GM18502 (cell line): ENCODE data around the gene CD58.
A peak's percentile ranks its signal among the peaks of the same experiment; 100 is the strongest.

Source experiments
- ATAC-seq: cut with Tn5 transposase; IDR thresholded peaks from one replicate; pipeline ENCODE4 v1.9.1; 2021; ENCODE audit warnings: mild to moderate bottlenecking; ENCODE audit not compliant: unreplicated experiment, poor library complexity

Gene CD58

GRCh38 chr1:116497656-116498055 lies 73.2 kb downstream of the CD58 start:
- ATAC-seq: no peak

DNA sequence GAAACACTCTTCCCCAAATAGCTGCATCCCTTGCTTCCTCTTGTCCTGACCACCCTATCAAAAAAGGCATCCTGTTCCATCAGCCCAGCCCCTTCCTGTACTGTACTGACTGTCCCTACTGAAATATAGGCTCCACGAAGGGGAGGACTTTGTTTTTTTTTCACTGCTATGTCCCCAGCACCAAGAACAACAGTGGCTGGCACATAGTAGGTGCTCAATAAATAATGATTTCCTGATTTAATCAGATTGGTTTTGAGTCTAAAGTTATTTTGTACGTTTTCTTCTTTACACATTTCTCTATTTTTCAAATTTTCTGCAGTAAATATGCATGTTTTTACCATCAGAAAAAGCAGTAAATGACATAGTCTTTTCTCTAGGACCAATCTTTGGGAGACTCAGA lies 73.9 kb downstream of the CD58 start:
- no peak for ATAC-seq

DNA sequence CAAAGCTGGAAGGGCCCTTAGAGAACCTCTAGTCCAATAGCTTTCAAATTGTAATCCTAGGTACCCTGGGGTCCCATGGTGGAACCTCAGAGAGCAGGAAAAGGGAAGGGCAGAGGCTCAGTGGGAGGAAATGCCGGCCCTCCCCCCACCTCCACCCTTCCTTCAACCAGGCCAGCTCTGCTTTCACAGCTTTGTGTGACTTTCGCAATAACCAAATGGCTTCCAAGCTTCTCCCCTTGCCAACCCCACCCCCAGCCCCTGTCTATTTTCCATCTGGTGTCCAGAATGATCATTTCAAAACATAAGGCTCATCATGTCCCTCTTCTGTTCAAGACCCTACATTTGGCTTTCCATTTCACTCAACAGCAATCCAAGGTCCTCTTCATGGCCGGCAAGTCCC lies 74.4 kb downstream of the CD58 start:
- ATAC-seq: no peak

DNA sequence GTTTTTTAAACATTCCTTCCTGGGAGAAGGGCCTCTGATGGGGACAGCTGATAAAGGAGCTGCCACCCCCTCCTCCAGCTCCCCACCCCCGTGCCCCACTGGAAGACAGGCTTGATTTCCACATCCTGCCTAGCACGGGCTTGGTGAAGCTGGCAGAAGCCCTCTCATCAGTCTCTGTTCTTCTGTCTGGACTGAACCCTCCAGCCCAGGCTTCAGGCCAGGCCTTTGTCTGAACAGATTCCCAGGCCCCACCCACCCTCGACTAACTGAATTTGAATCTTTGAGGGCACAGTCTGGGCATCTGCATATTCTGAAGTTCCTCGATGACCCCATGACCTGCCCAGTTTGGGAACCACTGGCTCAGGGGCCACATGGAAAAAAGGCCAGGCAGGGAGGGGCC lies 75.3 kb downstream of the CD58 start:
- ATAC-seq: no peak

DNA sequence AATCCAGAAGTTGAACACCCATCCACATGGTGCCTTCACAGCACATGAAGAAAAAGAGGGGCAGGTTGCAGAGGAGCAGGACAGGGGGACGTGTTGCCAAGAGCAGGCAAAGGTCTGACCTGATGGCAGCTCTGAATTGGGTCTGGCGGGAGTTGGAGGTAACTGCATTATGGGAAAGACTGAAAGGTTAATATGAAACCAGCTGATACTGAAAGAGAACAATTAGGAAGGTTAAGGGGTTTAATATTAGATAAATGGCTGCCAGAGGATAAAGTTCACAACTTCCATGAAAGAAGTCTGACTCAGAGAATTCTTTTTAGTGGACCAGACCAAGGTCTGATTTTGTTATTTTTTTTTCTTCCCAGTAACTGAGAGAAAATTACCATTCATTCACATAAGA lies 76.1 kb downstream of the CD58 start:
- ATAC-seq: no peak

DNA sequence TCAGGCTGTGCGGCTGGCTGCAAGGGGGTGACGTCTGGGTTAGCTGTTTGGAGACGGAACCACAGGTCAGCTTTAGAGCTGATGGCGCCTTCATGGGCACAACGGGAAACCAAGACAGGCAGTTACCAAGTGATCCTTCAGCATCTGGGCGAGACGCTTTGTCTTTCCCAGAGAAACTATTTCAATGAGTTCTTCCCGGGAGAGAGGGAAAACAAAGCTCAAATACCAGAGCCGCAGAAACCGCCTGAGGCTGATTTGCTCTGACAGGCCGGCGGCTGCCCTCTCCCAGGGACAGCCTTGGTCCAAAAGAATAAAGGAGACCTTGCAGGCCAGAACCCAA lies 76.5 kb downstream of the CD58 start:
- no peak for ATAC-seq

DNA sequence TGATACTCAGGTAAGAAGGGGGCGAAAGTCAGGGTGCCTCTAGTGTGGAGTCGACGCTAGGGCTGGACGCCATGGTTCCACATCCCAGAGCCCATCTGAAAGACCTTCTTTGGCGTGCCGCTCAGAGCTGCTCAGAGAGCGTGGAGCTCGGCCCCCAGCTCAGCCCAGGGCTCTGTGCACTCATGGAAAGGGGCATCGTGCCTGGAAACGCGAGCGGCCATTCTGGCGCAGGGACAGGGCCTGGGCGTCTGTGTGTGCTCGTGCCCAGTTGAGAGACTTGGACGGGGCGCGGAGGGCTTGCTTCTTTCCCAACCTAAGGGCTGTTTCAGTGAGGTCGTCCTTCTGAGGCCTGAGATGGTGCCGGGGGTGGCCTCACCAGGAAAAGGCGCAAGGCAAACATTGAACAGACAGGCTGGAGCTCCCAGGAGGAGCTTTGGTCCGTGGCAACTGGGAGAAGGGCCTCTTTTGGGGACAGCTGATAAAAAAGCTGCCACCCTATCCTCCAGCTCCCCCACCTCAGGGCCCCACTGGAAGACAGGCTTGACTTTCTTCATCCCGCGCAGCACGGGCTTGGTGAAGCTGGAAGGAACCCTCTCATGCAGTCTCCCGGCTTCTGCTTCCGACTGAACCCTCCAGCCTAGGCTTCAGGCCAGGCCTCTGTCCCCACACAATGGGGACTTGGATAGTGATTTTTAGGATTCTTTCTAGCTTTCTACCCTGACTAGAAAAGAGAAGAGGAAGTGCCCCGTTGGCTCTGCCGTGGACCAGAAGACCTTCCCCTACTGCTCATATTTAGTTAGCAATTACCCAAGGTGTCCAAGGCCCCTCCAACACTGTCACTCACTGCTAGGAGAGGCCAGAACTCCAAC lies 77.1 kb downstream of the CD58 start:
- ATAC-seq: no peak

DNA sequence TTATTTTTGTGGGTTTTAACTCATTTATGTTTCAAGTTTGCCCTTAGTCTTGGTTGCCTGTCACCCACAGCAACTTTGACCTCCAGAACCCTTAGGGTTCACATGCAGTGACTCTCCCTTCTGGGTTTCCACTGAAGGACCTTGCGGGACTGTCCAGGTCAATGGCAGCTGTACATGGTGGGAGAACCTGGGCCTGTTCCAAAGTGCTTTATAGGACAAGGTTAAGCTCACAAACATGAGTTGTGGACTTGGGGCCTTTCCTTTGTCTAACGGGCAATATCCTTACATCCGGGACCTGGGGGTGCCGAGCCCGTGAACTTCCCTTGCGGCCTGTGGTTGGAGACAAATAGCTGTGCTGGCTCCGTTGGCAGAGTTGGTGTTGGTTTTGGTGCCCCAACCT lies 77.8 kb downstream of the CD58 start:
- no peak for ATAC-seq

GRCh38 chr1:116492358-116492811 lies 78.4 kb downstream of the CD58 start:
- no peak for ATAC-seq

DNA sequence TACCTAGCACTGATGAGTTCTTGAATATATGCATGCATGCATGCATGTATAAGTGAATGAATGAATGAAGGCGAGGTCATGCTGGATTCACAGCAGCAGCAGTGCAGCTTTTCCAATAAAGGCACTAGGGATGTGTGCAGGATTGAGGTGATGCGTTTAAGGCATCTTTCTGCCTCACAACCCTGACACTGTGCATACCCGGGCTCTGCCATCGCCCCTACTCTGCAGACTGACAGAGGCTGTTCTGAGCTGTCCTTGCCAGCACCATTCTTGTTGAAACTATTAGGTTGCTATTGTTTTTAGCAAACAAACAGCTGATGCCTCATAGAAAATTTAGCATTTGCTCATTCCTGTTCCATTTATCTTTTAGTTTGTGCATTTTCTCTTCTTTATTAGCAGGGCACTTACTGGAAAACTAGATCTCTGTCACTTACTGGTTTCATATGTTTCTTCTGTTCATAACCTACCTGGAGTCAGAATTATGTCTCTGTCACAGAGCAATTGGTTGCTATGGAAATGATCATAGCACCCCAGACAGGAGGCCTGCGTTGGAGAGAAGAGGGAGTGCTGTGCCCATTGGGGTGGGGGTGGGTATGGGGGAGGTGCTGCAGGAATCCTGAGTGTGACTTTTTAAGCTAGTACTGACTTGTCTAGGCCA lies 79.0 kb downstream of the CD58 start:
- no peak for ATAC-seq

- no peak for ATAC-seq
Observed at GRCh38 chr1:116490588-116490987, 80.2 kb downstream of the CD58 start.

- ATAC-seq: peak; percentile 64
Observed at GRCh38 chr1:116489231-116489697, 81.6 kb downstream of the CD58 start.

DNA sequence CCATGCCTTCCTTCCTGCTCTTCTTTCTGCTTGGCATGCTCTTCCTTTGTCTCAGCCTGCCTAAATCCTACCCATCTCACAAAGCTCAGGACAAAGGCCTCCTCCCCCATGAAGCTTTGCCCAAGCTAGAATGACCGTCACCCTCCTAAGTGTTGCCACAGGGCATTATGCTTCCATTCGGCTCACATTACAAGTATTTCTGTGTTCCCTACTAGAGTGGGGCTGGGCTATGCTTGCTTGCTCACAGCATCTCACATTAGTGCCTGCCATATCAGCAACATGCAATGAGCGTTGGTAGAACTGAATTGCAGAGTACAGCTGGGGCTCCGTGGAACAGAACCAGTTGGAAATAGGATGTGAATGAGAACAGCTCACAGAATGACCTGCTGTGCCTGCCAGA lies 82.8 kb downstream of the CD58 start:
- ATAC-seq: no peak

DNA sequence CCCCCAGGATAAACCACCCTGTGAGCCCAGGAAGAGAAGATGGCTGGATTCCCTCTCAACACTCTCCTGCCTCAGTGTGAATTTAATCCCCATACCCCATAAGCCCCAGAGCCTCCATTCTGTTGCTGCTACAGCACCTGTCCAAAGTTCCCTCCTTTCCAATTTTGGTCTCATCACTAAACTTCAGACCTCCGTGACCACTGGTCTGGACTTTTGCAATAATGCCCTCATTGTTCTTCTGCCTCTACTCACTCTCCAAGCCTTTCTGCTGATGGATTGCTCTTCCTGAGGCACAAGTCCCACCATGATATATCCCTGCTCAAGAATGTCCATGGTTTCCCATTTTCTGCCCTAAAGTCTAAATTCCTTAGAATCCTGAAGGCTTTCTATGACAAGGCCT lies 83.2 kb downstream of the CD58 start:
- no peak for ATAC-seq

DNA sequence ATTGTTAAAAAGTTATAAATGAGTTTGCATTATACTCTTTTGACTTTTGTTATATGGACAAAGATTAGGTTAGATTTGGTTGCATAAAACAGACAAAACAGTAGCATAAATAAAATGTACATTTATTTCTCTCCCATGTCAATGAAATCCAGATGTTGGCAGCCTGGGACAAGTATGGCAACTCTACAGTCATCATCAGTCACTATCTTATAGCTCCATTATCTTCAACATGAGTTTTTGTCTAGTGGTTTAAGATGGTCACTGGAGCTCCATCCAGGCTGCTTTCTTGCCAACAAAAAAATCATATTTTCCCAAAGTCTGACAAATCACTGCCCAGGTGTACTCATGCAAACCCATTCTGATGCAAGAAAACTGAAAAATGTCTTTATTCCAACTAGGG lies 83.8 kb downstream of the CD58 start:
- no peak for ATAC-seq

GRCh38 chr1:116486424-116486823 lies 84.4 kb downstream of the CD58 start:
- no peak for ATAC-seq

GRCh38 chr1:116485976-116486375 lies 84.8 kb downstream of the CD58 start:
- no peak for ATAC-seq

DNA sequence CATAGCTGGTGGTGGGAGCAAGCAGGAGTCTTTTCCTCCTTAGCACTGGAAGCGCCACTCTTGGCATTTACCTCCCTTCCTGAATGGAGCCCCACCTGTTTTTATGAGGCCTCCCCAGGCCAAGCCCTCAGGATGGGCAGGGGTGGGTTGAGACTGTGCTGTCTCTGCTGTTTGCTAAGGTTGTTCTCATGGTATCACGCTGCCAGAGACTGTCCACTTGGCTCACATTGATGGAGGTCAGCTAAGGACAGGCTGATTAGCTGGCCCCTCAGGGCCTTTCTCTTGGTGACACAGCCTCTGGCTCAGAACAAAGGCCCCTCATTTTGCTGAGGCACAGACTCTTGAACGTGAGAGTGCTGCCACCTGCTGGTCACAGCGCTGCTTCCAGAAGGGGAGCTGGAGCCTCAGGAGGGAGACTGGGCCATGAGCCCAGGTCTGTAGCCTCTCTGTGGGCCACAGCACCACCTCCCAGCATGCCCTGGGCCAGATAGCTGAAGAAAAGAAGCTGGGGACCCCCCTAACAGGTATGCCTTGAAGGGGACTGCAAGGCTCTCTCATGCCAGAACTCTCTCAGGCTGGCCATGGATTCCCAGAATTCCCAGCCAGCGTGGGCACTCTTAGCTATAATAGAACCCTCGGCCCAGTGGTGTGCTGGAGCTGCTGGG lies 85.6 kb downstream of the CD58 start:
- ATAC-seq: peak; percentile 85

GRCh38 chr1:116483481-116484309 lies 87.1 kb downstream of the CD58 start:
- no peak for ATAC-seq

GRCh38 chr1:116482490-116482889 lies 88.3 kb downstream of the CD58 start:
- ATAC-seq: no peak
